ENCODE measurements around the gene GIMAP8.
A peak's percentile ranks its signal among the peaks of the same experiment; 100 is the strongest.

GIMAP8 gene

DNA sequence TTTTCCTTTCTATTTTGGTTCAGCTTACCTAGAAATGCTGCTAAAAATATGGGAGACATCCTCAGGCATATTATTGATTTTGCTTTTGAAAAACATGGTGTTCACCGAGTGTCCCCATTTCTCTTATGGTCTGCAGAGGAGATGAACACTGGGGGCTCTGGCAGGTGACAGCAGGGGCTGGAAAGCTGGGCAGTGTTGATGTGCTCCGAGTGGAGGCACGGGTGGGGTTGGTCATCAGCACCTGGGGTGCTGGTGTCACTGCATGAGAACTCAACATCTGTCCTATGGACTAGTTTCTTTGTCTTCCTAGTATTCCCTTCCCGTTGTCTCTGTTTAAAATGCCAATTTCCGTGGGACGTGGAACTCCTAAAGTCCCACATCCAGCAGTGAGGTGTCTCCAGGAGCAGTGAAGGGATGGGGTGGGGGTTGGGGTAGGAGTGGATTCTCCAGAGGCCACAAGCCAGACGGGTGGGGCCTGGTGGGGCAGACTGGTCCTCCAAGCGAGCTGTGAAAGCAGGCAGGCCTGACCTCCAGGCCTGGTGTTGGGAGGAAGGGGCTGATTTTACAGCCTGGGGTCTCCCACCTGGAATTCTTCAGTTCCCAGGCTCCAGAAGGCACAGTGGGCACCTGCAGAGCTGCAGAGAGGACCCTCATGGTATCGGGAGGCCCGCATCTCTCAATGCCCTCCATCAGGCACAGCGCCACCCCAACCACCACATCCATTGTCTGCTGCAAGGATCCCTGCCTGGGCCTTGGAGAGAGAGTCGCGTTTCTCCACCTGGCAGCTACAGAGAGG lies 46.9 kb upstream of the GIMAP8 start:
- H3K36me3 ChIP-seq (ENCODE audit: control insufficient read depth in 2 of 2, insufficient read depth in 1 of 2, low read length in 2 of 2) = no peaks in the 10 kb centered on the region
- no peak for TF ChIP-seq HOXA7 (CRISPR knock-in tag; IDR thresholded peaks at IDR 0.05; ENCODE audit: borderline replicate concordance)
- TF ChIP-seq KLF9 (tag by site-specific recombination; IDR thresholded peaks at IDR 0.05; ENCODE audit: low read depth) = no peak
- TF ChIP-seq ZNF521 (tag by site-specific recombination; IDR thresholded peaks at IDR 0.05) = no peak
- no peak for TF ChIP-seq ZNF560 (tag by site-specific recombination; IDR thresholded peaks at IDR 0.05; ENCODE audit: borderline replicate concordance)
- TF ChIP-seq, protein P1, sequence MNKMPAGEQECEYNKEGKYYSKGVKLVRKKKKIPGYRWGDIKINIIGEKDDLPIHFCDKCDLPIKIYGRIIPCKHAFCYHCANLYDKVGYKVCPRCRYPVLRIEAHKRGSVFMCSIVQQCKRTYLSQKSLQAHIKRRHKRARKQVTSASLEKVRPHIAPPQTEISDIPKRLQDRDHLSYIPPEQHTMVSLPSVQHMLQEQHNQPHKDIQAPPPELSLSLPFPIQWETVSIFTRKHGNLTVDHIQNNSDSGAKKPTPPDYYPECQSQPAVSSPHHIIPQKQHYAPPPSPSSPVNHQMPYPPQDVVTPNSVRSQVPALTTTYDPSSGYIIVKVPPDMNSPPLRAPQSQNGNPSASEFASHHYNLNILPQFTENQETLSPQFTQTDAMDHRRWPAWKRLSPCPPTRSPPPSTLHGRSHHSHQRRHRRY (tag by site-specific recombination; IDR thresholded peaks at IDR 0.05) = no peak
- TF ChIP-seq ZNF585B (tag by site-specific recombination; IDR thresholded peaks at IDR 0.05) = no peak
- TF ChIP-seq ZNF768 (tag by site-specific recombination; IDR thresholded peaks at IDR 0.05) = no peak
- TF ChIP-seq ZNF169 (tag by site-specific recombination; IDR thresholded peaks at IDR 0.05) = no peak
- no peak for TF ChIP-seq WT1 (tag by site-specific recombination; IDR thresholded peaks at IDR 0.05)
- no peak for TF ChIP-seq ZNF776 (tag by site-specific recombination; IDR thresholded peaks at IDR 0.05; ENCODE audit: borderline replicate concordance)
- TF ChIP-seq, protein P2, sequence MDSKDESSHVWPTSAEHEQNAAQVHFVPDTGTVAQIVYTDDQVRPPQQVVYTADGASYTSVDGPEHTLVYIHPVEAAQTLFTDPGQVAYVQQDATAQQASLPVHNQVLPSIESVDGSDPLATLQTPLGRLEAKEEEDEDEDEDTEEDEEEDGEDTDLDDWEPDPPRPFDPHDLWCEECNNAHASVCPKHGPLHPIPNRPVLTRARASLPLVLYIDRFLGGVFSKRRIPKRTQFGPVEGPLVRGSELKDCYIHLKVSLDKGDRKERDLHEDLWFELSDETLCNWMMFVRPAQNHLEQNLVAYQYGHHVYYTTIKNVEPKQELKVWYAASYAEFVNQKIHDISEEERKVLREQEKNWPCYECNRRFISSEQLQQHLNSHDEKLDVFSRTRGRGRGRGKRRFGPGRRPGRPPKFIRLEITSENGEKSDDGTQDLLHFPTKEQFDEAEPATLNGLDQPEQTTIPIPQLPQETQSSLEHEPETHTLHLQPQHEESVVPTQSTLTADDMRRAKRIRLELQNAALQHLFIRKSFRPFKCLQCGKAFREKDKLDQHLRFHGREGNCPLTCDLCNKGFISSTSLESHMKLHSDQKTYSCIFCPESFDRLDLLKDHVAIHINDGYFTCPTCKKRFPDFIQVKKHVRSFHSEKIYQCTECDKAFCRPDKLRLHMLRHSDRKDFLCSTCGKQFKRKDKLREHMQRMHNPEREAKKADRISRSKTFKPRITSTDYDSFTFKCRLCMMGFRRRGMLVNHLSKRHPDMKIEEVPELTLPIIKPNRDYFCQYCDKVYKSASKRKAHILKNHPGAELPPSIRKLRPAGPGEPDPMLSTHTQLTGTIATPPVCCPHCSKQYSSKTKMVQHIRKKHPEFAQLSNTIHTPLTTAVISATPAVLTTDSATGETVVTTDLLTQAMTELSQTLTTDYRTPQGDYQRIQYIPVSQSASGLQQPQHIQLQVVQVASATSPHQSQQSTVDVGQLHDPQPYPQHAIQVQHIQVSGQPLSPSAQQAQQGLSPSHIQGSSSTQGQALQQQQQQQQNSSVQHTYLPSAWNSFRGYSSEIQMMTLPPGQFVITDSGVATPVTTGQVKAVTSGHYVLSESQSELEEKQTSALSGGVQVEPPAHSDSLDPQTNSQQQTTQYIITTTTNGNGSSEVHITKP (tag by site-specific recombination; IDR thresholded peaks at IDR 0.05) = no peak
- no peak for TF ChIP-seq ZNF133 (tag by site-specific recombination; IDR thresholded peaks at IDR 0.05)
- no peak for TF ChIP-seq ZNF350 (tag by site-specific recombination; IDR thresholded peaks at IDR 0.05)
- TF ChIP-seq ZFHX2 (tag by site-specific recombination; conservative IDR thresholded peaks at IDR 0.05) = no peak
- TF ChIP-seq MYNN (tag by site-specific recombination; IDR thresholded peaks at IDR 0.05; ENCODE audit: borderline replicate concordance) = no peak
- ChIA-PET POLR2A (no interaction called here), CTCF (interaction anchor here (0.6 to 0.8 kb wide), 3 partner anchors 14 to 784 kb away, joined by 3 read pairs; no protein-coding TSS in a partner anchor)
- H3K4me3 ChIP-seq (ENCODE audit: low read depth, low read length) = no peak overlapping the region
- H3K9me3 ChIP-seq (ENCODE audit: control insufficient read depth, insufficient read depth, low read depth, low read length) = no peaks in the 10 kb centered on the region
- H3K27ac ChIP-seq (ENCODE audit: extremely low read depth, low read depth, low read length) = no peak overlapping the region
- no peaks in the 10 kb centered on the region for H3K4me1 ChIP-seq (ENCODE audit: control insufficient read depth, insufficient read depth, low read length)

DNA sequence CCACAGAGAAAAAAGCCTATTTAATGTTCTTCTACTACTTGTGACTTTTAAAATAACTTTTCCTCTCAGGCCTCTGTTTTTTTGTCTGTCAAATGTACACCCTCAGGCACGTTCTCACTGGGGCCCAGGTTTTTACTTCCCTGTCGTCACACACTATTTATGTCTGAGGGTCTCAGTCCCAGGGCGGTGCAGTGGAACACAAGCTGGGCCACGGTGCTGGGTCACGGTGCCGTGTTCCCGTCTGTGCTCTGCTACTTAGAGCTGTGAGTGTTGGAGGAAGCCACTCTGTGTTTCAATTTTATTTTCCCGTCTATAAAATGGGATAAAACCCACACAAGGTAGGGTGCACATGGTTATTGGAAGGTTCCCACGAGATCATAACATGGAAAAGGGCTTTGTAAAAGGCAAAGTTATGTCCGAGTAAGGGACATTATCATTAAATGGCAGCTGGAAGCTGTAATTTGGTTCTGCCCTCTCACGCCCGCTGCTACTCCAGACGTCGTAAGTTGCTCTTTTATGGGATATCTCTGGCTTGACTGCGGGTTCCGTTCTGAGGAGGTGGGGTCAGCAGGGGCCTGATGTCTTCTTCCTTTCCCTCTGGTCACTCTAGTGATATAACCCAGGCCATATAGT lies 46.1 kb upstream of the GIMAP8 start:
- Histone ChIP-seq H3K36me3 (ENCODE audit: control insufficient read depth in 2 of 2, insufficient read depth in 1 of 2, low read length in 2 of 2) (no peaks in the 10 kb centered on the region), H3K9me3 (ENCODE audit: control insufficient read depth, insufficient read depth, low read depth, low read length) (no peaks in the 10 kb centered on the region), H3K27ac (ENCODE audit: extremely low read depth, low read depth, low read length) (no peak overlapping the region; the same call in 1 of the 2 replicates), H3K4me1 (ENCODE audit: control insufficient read depth, insufficient read depth, low read length) (no peaks in the 10 kb centered on the region), H3K4me3 (ENCODE audit: low read depth, low read length) (no peak overlapping the region)
- ChIA-PET CTCF (interaction anchor here (0.8 kb wide), 3 partner anchors 13 to 46 kb away, joined by 3 read pairs; no protein-coding TSS in a partner anchor), POLR2A (no interaction called here)
- TF ChIP-seq, protein P3, sequence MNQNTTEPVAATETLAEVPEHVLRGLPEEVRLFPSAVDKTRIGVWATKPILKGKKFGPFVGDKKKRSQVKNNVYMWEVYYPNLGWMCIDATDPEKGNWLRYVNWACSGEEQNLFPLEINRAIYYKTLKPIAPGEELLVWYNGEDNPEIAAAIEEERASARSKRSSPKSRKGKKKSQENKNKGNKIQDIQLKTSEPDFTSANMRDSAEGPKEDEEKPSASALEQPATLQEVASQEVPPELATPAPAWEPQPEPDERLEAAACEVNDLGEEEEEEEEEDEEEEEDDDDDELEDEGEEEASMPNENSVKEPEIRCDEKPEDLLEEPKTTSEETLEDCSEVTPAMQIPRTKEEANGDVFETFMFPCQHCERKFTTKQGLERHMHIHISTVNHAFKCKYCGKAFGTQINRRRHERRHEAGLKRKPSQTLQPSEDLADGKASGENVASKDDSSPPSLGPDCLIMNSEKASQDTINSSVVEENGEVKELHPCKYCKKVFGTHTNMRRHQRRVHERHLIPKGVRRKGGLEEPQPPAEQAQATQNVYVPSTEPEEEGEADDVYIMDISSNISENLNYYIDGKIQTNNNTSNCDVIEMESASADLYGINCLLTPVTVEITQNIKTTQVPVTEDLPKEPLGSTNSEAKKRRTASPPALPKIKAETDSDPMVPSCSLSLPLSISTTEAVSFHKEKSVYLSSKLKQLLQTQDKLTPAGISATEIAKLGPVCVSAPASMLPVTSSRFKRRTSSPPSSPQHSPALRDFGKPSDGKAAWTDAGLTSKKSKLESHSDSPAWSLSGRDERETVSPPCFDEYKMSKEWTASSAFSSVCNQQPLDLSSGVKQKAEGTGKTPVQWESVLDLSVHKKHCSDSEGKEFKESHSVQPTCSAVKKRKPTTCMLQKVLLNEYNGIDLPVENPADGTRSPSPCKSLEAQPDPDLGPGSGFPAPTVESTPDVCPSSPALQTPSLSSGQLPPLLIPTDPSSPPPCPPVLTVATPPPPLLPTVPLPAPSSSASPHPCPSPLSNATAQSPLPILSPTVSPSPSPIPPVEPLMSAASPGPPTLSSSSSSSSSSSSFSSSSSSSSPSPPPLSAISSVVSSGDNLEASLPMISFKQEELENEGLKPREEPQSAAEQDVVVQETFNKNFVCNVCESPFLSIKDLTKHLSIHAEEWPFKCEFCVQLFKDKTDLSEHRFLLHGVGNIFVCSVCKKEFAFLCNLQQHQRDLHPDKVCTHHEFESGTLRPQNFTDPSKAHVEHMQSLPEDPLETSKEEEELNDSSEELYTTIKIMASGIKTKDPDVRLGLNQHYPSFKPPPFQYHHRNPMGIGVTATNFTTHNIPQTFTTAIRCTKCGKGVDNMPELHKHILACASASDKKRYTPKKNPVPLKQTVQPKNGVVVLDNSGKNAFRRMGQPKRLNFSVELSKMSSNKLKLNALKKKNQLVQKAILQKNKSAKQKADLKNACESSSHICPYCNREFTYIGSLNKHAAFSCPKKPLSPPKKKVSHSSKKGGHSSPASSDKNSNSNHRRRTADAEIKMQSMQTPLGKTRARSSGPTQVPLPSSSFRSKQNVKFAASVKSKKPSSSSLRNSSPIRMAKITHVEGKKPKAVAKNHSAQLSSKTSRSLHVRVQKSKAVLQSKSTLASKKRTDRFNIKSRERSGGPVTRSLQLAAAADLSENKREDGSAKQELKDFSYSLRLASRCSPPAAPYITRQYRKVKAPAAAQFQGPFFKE (tag by site-specific recombination; IDR thresholded peaks at IDR 0.05; ENCODE audit: borderline replicate concordance) = no peak
- peak; percentile 68 for TF ChIP-seq ZNF394 (tag by site-specific recombination; IDR thresholded peaks at IDR 0.05; ENCODE audit: borderline replicate concordance)

Data from HEK293 (cell line).